ENCODE results near the gene CSNK2A1. TPM values are rescaled to one million over a fixed set of nuclear protein-coding genes. Genes with fewer than 3 reads are reported as not detected.

Gene CSNK2A1
- total and polyA plus RNA-seq, 2 of the 8 experiments (the other 6 are each of a cell fraction or from before 2014, with no cell fraction given) = 117 to 260 TPM

GRCh38 chr20:483815-484644, 59.6 kb downstream of the CSNK2A1 start (continued):
- no peak for TF ChIP-seq CHD7 (IDR thresholded peaks at IDR 0.05; ENCODE audit: insufficient replicate concordance, low read length)
- no peak for TF ChIP-seq E2F6 (IDR thresholded peaks at IDR 0.05)
- no peak for TF ChIP-seq SP1 (IDR thresholded peaks at IDR 0.05; ENCODE audit: low read depth, low read length)
- no peak for TF ChIP-seq BRCA1 (IDR thresholded peaks at IDR 0.05; ENCODE audit: low read depth, low read length)
- no peak for TF ChIP-seq SUZ12 (IDR thresholded peaks at IDR 0.05; ENCODE audit: low read length)
- no peak for TF ChIP-seq POLR2AphosphoS5 (IDR thresholded peaks at IDR 0.05; ENCODE audit: low read depth, low read length)
- TF ChIP-seq ATF2 (IDR thresholded peaks at IDR 0.05; ENCODE audit: low read length) = no peak
- TF ChIP-seq MAFK (IDR thresholded peaks at IDR 0.05; ENCODE audit: low read depth, low read length) = no peak

Data from H1 (cell line).